Measurements from ENCODE around the gene PATE2. TPM values are rescaled to one million over a fixed set of nuclear protein-coding genes. Genes with fewer than 3 reads are reported as not detected.

The PATE2 gene
- total and polyA plus RNA-seq, 8 donors = 0.07 to 0.10 TPM; not detected in 6

- Histone ChIP-seq H3K27me3 (no peaks in the 10 kb centered on the region), H3K9me3 (no peaks in the 10 kb centered on the region), H3K4me1 (no peaks in the 10 kb centered on the region), H3K4me3 (no peak overlapping the region), H3K27ac (no peak overlapping the region), H3K36me3 (no peaks in the 10 kb centered on the region)
- ATAC-seq = no peak
- TF ChIP-seq CTCF (IDR thresholded peaks at IDR 0.05) = no peak
- no peak for DNase-seq
- intact Hi-C loops (cut with DNase I) = no loop called here
These were observed 34.9 kb downstream of the PATE2 start for GRCh38 chr11:125743681-125744080.

GRCh38 chr11:125740617-125741016, 38.0 kb downstream of the PATE2 start:
- H3K27me3 ChIP-seq = no peaks in the 10 kb centered on the region
- DNase-seq (no peak), ATAC-seq (no peak)
- no peak overlapping the region for H3K27ac ChIP-seq
- H3K9me3 ChIP-seq = no peaks in the 10 kb centered on the region
- no peak overlapping the region for H3K4me3 ChIP-seq
- TF ChIP-seq CTCF (IDR thresholded peaks at IDR 0.05) = no peak
- no peaks in the 10 kb centered on the region for H3K36me3 ChIP-seq
- no peaks in the 10 kb centered on the region for H3K4me1 ChIP-seq
- intact Hi-C loops (cut with DNase I) = no loop called here

DNA sequence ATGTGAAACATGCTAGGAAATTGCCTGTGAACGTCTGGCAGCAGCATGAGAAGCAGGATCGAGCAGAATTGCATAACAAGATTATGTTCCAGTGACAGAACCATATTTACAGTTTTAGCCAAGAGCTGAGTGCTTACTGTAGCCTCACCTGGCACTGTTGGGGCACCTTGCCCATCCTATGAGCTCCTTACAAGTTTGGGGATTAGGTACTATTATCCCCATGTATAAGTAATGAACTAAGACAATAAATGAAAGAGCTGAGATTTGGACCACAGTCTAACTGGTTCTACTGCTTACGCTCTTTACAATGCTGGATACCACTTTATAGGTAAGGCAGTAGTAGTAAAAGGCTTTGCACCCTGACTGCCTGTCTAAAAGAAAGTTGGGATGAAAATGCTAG, 49.7 kb downstream of the PATE2 start:
- DNase-seq (no peak), ATAC-seq (no peak)
- no peak for TF ChIP-seq CTCF (IDR thresholded peaks at IDR 0.05)
- Histone ChIP-seq H3K4me3 (no peak overlapping the region), H3K4me1 (no peaks in the 10 kb centered on the region), H3K27me3 (no peaks in the 10 kb centered on the region), H3K9me3 (no peaks in the 10 kb centered on the region), H3K27ac (no peak overlapping the region), H3K36me3 (no peaks in the 10 kb centered on the region)
- intact Hi-C loops (cut with DNase I) = no loop called here

Other genes starting within 250 kb of the PATE2 start
- gene EI24, start 209.4 kb downstream of the PATE2 start, total RNA-seq = 10 to 100 TPM; 89.0 to 92.9 TPM
- 100 to 1,000 TPM in 5 of 6 donors, 10 to 100 TPM in 1; 99.9 to 119 (median 111) TPM for gene EI24, start 209.4 kb downstream of the PATE2 start, polyA plus RNA-seq (ENCODE audit: insufficient read length in 6 of 6)
- 100 to 1,000 TPM; 153 to 200 TPM for gene STT3A, start 186.0 kb downstream of the PATE2 start, total RNA-seq
- 100 to 1,000 TPM; 153 to 210 (median 192) TPM for gene STT3A, start 186.0 kb downstream of the PATE2 start, polyA plus RNA-seq (ENCODE audit: insufficient read length in 6 of 6)
- gene CHEK1, start 153.7 kb downstream of the PATE2 start, total RNA-seq = 10 to 100 TPM; 14.4 to 18.2 TPM
- 10 to 100 TPM; 18.0 to 31.4 (median 21.3) TPM for gene CHEK1, start 153.7 kb downstream of the PATE2 start, polyA plus RNA-seq (ENCODE audit: insufficient read length in 6 of 6)
- gene ACRV1, start 98.0 kb downstream of the PATE2 start, total RNA-seq = not detected
- 1 to 10 TPM in 2 of 6 donors, under 1 TPM in 4; 0.84 to 1.5 (median 0.96) TPM for gene ACRV1, start 98.0 kb downstream of the PATE2 start, polyA plus RNA-seq (ENCODE audit: insufficient read length in 6 of 6)
- gene PATE1, start 32.5 kb downstream of the PATE2 start, total RNA-seq = not detected
- not detected for gene PATE1, start 32.5 kb downstream of the PATE2 start, polyA plus RNA-seq (ENCODE audit: insufficient read length in 6 of 6)
- gene PATE3, start 9.3 kb upstream of the PATE2 start, total RNA-seq = not detected
- gene PATE3, start 9.3 kb upstream of the PATE2 start, polyA plus RNA-seq (ENCODE audit: insufficient read length in 6 of 6) = not detected
- not detected for gene PATE4, start 54.5 kb upstream of the PATE2 start, total RNA-seq
- gene PATE4, start 54.5 kb upstream of the PATE2 start, polyA plus RNA-seq (ENCODE audit: insufficient read length in 6 of 6) = under 1 TPM in 4 of 6 donors, not detected in 2; 0.17 to 0.24 (median 0.22) TPM
- 1 to 10 TPM; 3.4 to 4.9 TPM for gene HYLS1, start 108.8 kb upstream of the PATE2 start, total RNA-seq
- gene HYLS1, start 108.8 kb upstream of the PATE2 start, polyA plus RNA-seq (ENCODE audit: insufficient read length in 6 of 6) = 10 to 100 TPM in 4 of 6 donors, 1 to 10 TPM in 2; 8.9 to 14.4 (median 10.1) TPM
- 10 to 100 TPM in 1 of 2 donors, 1 to 10 TPM in 1; 8.7 to 12.6 TPM for gene PUS3, start 124.4 kb upstream of the PATE2 start, total RNA-seq
- 10 to 100 TPM; 13.5 to 19.1 (median 17.1) TPM for gene PUS3, start 124.4 kb upstream of the PATE2 start, polyA plus RNA-seq (ENCODE audit: insufficient read length in 6 of 6)
- gene DDX25, start 125.7 kb upstream of the PATE2 start, total RNA-seq = under 1 TPM in 1 of 2 donors, not detected in 1; 0.47 TPM
- gene DDX25, start 125.7 kb upstream of the PATE2 start, polyA plus RNA-seq (ENCODE audit: insufficient read length in 6 of 6) = 1 to 10 TPM; 1.1 to 2.5 (median 2.0) TPM
- gene VSIG10L2, start 167.2 kb upstream of the PATE2 start, total RNA-seq = under 1 TPM in 1 of 2 donors, not detected in 1; 0.21 TPM
- gene VSIG10L2, start 167.2 kb upstream of the PATE2 start, polyA plus RNA-seq (ENCODE audit: insufficient read length in 6 of 6) = under 1 TPM in 2 of 6 donors, not detected in 4; 0.03 to 0.20 TPM